Upper lobe of left lung (tissue), 4 donors: ENCODE measurements around the gene HERPUD1.

Experiments
- EP300 ChIP-seq, 4 donors: sonication (generic); formaldehyde crosslinking; IDR thresholded peaks; one replicate each; pipeline ENCODE4 v1.5.1; 2017; ENCODE audit warnings: antibody characterized with exemption in 4 of 4, control low read depth in 2 of 4
- POLR2A ChIP-seq, 4 donors: fragments of 450-650 bp; IDR thresholded peaks; one replicate each; pipeline ENCODE4 v1.5.1; 2016 to 2017; ENCODE audit warnings: antibody characterized with exemption in 4 of 4, mild to moderate bottlenecking in 2 of 4
- POLR2AphosphoS5 ChIP-seq, 2 donors: sonication (generic); formaldehyde crosslinking; IDR thresholded peaks; one replicate each; pipeline ENCODE4 v1.5.1; 2017; ENCODE audit warnings: antibody characterized with exemption in 2 of 2
- TF ChIP-seq, protein P1 (sequence below), 6 experiments: fragments of 450-650 bp in 4 of 6; fragments of 200-600 bp in 2 of 6; sonication (generic) in 2 of 6; IDR thresholded peaks; one replicate each; pipeline ENCODE4 v1.5.1; 2016 to 2019; ENCODE audit warnings: antibody characterized with exemption in 6 of 6

GRCh38 chr16:56988948-56989945, 57.3 kb downstream of the HERPUD1 start, which contains the start of gene NLRC5:
- TF ChIP-seq POLR2A (IDR thresholded peaks at IDR 0.05) (peak; percentile 5 to 92 (median 74)), EP300 (IDR thresholded peaks at IDR 0.05) (peak in 3 of 4 donors; percentile 10 to 86 (median 24)), POLR2AphosphoS5 (IDR thresholded peaks at IDR 0.05) (peak; percentile 90 to 95)
- TF ChIP-seq, protein P1, sequence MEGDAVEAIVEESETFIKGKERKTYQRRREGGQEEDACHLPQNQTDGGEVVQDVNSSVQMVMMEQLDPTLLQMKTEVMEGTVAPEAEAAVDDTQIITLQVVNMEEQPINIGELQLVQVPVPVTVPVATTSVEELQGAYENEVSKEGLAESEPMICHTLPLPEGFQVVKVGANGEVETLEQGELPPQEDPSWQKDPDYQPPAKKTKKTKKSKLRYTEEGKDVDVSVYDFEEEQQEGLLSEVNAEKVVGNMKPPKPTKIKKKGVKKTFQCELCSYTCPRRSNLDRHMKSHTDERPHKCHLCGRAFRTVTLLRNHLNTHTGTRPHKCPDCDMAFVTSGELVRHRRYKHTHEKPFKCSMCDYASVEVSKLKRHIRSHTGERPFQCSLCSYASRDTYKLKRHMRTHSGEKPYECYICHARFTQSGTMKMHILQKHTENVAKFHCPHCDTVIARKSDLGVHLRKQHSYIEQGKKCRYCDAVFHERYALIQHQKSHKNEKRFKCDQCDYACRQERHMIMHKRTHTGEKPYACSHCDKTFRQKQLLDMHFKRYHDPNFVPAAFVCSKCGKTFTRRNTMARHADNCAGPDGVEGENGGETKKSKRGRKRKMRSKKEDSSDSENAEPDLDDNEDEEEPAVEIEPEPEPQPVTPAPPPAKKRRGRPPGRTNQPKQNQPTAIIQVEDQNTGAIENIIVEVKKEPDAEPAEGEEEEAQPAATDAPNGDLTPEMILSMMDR (IDR thresholded peaks at IDR 0.05) = peak in 3 of 6 experiments; percentile 6 to 19 (median 14)
